Stimulated activated CD4-positive, alpha-beta T cell treated with anti-CD3 and anti-CD28 coated beads, Interleukin-15, amount 100 ng/mL, for 24 hours (primary cell): ENCODE measurements around the gene PRR30.
"Not testable (repeated sequence)": the region's sequence is repeated elsewhere in the genome, so short reads cannot be mapped to it uniquely, and the experiment has no call there.

Experiments
- DNase-seq: peaks from one replicate; pipeline ENCODE4 v3.0.0-alpha.2; 2020

The PRR30 gene

DNA sequence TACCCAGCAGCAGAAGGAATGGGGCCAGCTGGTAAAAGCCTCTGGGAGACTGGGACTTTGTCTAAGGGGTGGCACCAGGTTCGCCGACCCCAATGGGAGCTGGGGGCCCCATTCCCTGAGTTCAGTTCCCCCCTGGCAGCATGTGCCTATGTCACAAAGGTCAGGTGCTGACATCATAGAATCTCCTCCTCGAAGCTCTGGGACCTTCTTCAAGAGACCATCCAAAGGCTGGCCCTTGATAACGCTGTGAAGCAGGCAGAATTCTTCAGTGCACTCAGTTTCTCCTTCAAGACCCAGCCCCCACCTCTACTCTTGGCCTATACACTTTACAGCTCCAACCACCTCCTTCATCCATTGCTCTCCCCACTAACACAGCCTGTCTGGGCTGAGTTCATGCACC is at the start of gene PRR30:
PRR30 (minus strand) TSS at position 101 of the 400 bp plus-strand sequence. CDS start 1,081 bp downstream, outside the sequence.
- DNase-seq = no peak

DNA sequence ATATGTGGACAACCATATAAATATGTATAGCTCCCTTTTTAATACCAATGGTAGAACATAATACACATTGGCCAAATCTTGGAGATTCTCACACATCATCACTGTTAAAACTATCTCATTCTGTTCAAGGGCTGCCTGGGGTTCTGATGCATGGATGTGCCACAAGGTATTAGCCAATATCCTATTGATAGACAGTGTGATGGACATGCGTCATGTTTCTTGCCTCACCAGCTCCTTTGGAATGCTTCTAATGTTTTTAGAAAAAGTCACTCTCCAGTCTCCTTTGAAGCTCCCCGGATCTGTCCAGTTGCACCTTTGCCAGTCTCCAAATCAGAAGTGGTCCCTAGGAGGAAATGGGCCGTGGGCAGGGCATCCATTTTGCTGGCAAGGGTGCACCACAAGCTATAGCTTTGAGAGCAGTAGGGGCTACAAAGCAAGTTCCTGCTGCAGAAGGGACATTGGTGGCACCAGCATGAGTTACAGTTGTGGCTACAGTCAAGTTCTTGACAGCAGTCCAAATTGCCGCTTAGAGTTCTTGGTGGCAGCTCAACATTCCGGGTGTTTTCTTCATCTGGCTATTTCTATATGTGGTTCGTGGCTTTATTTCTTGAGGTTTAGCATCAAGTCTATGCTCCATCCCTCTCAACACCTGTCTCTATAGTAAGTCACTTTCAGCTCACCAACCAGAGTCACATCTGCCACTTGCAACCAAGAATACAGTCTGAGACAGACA is 47.6 kb upstream of the PRR30 start:
- no peak for DNase-seq

DNA sequence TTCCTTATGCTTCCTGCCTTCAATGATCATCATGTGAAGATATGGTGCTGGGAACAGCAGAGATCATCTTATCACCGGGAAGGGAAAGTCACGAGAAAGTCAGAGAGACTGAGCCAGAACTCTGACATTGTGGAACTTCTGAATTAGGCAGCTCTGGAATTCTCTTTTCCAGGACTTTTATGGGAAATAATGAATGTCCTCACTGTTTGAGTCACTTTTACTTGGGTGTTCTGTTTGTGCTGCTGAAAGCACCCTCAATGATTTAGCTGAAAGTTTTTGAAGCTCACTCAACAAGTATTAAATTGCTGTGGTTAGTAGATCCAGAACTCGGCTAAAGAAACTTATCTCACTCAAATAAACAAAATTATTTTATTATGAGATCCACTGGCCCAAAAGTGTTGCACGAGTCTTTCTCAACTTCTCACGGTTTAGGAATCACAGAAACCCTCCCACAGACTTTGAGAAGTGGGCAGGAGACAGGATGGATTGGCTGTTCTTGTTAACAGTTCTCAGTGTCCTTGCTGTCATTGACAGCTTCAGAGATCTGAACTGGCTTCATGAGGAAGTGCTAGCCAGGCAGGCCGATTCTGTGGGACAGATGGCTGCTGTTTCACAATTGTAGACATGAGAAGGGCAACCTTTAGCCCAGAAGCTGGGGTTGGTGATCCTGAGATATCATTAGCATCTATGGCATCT is 46.3 kb upstream of the PRR30 start:
- DNase-seq = no peak

- no peak for DNase-seq
These were observed 44.9 kb upstream of the PRR30 start for GRCh38 chr2:27184115-27184514.

DNA sequence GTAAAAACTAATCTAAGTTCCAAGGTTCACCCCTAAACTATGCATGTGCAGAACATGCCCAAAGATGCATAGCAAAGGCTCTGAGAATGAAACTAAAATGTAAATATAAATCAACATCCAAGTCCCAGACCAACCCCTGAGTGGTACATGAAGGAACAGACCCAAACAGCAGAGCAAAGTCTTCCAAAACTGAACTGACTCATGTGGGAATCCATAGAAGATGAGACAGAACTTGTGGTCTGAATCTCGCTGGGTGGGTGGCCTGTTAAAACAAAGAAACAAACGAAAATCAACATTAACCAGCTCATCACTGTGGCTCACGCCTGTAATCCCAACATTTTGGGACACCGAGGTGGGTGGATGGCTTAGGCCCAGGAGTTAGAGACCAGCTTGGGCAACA is 43.1 kb upstream of the PRR30 start:
- DNase-seq = no peak

GRCh38 chr2:27179344-27180000 is 40.3 kb upstream of the PRR30 start:
- DNase-seq = no peak

- no peak for DNase-seq
These were observed 39.3 kb upstream of the PRR30 start for GRCh38 chr2:27178469-27178868.

DNA sequence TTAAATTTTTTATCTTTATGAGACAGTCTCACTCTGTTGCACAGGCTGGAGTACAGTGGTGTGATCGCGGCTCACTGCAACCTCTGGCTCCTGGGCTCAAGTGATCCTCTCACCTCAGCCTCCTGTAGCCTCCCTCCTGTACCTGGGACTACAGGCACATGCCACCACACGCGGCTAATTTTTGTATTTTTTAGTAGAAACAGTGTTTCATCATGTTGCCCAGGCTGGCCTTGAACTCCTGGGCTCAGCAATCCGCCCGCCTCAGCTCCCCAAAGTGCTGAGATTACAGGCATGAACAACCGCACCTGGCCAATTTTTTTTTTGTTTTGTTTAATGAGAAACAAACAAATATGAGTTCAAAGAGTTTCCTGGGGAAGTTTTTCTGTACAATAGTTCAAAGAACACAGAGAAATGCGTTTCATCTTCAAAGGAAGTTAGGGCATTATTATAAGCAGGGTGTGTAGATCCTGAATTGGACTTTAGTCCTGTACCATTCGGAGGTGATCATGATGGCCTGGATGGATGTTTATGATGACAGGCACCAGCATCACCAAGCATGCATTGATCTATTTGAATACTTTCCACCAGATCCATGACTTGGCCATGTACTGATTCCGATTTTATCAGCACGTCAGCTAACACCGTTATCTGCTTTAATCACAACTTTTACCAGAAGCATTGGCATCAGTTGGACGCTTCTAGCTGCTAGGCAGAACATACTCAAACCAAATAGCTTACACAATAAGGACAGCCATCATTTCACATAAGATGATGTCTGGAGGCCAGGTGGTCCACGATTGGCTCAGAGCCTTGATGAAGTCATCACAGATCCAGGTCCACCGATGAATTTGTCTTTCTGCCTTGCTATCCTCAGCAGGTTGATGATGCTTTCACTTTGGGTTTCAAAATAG is 38.5 kb upstream of the PRR30 start:
- DNase-seq = no peak

DNA sequence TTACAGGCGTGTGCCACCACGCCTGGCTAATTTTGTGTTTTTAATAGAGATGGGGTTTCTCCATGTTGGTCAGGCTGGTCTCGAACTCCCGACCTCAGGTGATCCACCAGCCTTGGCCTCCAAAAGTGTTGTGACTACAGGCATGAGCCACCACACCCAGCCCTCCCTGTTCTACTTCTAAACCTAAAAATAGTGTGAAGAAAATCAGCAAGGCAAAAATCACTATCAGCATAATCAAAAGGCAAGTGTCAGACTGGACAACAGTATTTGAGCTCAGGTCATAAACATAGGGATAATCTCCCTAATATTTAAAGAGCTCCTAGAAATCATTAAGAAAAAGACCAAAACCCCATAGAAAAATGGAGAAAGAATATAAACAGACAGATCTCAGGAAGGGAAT is 36.6 kb upstream of the PRR30 start:
- not testable (repeated sequence) for DNase-seq

DNA sequence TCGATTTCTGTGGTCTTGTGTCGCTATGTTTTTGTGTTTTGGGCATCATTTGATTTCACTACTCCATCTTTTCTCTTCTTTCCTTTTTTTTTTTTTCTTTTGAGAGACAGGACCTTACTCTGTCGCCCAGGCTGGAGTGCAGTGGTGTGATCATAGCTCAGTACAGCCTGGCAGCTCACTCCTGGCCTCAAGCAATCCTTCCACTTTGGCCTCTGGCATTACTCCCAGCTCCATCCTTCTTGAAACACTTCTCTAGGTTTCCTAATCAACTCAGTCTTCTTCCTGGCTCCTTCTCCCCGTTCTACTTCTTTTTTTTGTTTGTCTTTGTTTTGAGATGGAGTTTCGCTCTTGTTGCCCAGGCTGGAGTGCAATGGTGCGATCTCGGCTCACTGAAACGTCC is 36.1 kb upstream of the PRR30 start:
- DNase-seq = no peak

GRCh38 chr2:27174638-27175037 is 35.4 kb upstream of the PRR30 start:
- DNase-seq = no peak

GRCh38 chr2:27171351-27171848 is 32.2 kb upstream of the PRR30 start:
- DNase-seq = no peak

- no peak for DNase-seq
These were observed 31.5 kb upstream of the PRR30 start for GRCh38 chr2:27170581-27171337.

DNA sequence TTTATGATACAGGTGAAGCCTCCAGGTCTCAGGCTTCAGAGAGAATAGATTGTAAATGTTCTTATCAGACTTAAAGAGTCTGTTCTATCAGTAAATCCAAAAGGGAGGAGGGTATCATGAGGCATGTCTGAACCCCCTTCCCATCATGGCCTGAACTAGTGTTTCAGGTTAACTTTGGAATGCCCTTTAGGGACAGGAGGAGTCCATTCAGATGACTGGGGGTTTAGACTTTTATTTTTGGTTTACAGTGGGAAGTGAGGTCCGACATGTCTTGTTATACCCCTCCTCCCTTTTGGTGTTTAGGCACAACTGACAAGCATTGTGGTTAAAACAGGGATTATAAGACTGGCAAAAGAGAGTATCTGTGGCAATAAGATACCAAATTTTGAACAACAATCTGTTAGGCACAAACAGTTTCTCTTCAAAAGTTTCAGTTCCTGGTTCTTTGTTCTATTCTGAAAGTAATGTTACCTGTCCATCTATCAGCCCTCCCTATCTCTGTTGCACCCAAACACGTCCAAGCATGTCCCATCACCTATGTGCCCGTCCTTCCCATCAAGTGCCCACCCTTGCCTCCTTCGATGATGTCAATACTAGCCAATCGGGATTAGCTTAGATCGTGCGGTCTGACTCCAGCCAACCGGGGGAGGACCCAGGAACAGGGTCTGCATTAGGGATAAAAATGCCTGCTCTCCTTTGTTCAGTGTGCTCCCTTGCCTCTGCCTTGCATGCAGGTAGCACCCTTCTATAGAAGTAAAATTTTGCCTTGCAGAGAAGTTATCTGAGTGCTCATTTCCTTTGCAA is 26.0 kb upstream of the PRR30 start:
- no peak for DNase-seq

DNA sequence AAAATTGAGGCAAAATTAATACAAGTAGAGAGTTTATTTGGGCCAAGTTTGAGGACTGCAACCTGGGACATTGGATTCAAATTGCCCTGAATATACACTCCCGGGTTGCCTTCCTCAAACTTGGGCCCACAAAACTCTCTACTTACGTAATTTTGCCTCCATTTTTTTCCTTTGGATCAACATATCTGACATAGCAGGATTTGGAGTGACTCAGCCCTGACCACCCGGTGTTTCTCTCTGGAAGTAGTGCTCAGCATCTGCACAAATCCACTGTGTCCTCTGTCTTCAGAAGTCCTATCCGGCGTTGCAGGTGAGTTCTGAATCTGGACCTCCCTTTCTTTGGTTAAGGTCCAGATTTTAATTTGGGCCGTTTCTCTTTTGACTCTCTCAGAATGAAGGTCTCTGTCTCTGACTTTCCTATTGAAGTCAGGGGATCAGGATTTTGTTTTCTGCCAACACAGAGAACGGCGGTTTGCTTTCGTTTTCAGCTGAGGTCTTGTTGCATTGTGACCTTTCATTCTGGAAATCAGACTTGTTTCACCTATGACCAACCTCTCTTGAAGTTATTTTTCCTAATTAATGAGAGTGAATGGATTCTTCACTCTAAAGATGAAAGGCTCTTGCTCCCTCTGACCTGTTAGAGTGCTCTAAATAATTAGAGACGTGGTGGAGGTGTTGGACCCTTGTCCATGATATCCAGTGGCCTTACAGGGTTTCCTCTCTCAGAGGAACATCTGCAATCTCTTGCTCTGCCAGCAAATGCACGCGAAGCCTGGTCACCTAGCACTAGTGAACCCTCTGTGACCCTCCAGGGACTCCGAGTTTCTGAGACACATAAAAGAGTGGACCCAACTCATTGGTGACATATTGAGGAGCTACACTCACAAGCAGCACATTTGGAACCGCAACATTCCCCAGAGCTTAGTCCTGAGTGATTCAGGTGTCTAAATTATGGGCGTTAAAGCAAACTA is 23.2 kb upstream of the PRR30 start:
- no peak for DNase-seq

GRCh38 chr2:27160191-27160590 is 21.0 kb upstream of the PRR30 start:
- no peak for DNase-seq

- DNase-seq = no peak
These were observed 20.1 kb upstream of the PRR30 start for GRCh38 chr2:27159271-27159670.

- no peak for DNase-seq
These were observed 19.3 kb upstream of the PRR30 start for GRCh38 chr2:27158468-27158867.

GRCh38 chr2:27155069-27155520 is 15.9 kb upstream of the PRR30 start:
- no peak for DNase-seq

- no peak for DNase-seq
These were observed 15.3 kb upstream of the PRR30 start for GRCh38 chr2:27154488-27154887.
